GM12801 (cell line): ENCODE data around the gene TPT1.

ENCODE experiments used
- TF ChIP-seq, protein P1 (sequence below): IDR thresholded peaks from one replicate; pipeline ENCODE4 v1.5.1; 2011; ENCODE audit warnings: control low read depth; ENCODE audit not compliant: insufficient read length; ENCODE audit errors: extremely low read depth

The TPT1 gene

DNA sequence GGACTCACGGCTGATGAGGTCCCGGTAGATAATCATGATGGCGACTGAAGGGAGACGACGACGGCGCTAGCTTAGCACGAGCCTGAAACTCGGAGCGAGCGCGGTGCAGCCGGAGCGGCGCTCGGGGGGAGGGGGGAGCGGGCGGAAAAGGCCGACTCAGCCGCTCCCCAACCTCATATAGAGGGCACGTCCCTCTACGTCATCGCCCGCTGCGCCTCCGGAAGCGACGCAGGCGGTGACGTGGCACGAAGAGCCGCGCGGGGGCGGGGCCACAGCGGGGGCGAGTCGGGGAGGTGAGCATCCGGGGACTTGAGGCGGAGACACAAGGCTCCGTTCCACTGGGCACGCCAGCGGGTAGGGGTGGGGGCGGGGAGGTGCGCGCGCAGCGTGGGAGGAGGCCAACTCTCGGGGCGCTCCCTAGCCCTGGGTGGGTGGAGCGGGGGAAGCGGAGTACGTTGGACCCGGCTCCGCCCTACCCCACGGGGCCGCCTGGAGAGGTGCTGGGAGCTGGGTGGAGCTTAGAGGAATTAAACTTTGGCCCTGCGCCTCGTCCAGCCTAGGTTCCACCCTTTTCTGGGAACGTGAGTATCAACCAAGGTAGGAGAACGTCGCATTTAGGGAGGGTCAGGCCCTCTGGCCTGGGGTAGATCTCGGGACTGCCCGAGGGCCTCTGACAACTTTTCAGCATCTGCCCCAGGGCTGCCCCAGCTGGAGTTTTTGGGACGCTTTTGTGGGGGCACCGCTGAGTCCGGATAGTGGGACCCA is at the start of gene TPT1:
Gene TPT1, minus strand, starts transcription at position 150 of the 765 bp plus-strand sequence. Its CDS starts 114 bp downstream, at position 36.
- TF ChIP-seq, protein P1, sequence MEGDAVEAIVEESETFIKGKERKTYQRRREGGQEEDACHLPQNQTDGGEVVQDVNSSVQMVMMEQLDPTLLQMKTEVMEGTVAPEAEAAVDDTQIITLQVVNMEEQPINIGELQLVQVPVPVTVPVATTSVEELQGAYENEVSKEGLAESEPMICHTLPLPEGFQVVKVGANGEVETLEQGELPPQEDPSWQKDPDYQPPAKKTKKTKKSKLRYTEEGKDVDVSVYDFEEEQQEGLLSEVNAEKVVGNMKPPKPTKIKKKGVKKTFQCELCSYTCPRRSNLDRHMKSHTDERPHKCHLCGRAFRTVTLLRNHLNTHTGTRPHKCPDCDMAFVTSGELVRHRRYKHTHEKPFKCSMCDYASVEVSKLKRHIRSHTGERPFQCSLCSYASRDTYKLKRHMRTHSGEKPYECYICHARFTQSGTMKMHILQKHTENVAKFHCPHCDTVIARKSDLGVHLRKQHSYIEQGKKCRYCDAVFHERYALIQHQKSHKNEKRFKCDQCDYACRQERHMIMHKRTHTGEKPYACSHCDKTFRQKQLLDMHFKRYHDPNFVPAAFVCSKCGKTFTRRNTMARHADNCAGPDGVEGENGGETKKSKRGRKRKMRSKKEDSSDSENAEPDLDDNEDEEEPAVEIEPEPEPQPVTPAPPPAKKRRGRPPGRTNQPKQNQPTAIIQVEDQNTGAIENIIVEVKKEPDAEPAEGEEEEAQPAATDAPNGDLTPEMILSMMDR: no peak

DNA sequence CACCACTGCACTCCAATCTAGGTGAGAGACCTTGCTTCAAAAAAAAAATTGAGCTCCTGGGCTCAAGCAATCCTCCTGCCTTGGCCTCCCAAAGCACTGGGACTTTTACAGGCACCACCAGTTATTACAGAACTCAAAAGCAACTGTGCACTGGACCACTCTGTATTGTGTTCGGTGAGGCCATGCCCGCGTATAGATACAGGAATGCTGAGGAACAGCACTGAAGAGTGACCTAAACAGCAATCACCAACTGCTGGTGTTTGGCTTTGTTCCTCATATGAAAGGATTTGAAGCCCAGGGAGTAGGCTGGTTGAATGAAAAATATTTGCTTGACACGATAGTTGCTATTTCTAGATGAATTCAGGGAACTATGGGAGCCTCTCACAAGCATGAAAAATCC is 47.7 kb upstream of the TPT1 start:
- TF ChIP-seq, protein P1: no peak

- TF ChIP-seq, protein P1: no peak
Measured at GRCh38 chr13:45385907-45386553, 45.0 kb upstream of the TPT1 start.

DNA sequence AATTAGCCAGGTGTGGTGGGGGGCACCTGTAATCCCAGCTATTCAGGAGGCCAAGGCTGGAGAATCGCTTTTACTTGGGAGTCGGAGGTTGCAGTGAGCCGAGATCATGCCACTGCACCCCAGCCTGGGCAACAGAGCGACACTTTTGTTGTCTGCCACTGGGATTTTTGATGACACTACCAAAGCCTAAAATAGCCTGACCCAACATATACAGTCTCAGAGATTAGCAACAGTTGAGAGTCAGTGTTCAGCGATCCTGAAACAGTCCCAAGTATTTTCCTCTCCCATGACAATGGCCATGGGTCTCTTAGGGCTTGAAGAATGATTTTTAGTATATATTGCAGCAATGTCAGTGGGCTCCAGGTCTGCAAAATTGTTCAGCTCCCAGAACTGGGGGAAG is 44.3 kb upstream of the TPT1 start:
- TF ChIP-seq, protein P1: no peak

GRCh38 chr13:45384474-45385174 is 43.6 kb upstream of the TPT1 start:
- TF ChIP-seq, protein P1: no peak

DNA sequence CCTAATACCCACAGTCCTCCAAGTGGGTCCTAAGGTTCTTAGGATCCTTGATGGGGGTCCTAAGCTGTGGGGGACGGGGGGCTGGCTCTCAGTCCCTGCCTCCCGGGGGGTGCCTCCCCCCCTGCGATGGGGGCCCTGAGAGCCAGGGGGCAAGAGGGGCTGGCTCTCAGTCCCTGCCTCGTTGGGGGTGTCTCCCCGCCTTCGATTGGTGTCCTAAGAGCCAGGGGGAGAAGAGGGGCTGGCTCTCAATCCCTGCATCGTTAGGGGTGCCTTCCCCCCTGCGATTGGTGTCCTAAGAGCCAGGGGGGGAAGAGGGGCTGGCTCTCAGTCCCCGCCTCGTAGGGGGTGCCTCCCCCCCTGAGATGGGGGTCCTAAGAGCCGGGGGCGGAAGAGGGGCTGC is 40.2 kb upstream of the TPT1 start:
- TF ChIP-seq, protein P1: no peak

DNA sequence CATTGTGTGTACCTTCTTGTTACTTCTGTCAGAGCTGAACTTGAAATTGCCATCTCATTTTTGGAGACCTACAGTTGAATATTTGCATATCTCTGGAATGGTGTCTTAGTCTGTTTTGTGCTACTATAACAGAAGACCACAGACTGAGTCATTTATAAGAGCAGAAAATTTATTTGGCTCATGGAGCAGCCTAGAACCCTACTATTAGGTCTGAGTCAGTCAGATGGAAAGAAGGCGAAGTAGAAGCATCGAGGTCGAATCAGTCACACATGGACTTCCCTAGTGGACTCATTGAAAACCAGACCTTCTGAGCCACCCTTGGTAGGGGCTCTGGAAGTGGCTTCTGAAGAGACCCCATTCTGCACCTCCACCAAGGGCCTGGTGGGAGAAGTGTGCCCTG is 33.9 kb upstream of the TPT1 start:
- TF ChIP-seq, protein P1: no peak
